ENCODE results near the gene ABCC4. TPM values are rescaled to one million over a fixed set of nuclear protein-coding genes. Genes with fewer than 3 reads are reported as not detected.

Gene ABCC4
- total RNA-seq, 1 donor from 2014 or later, result 13.3 TPM

- no peak for DNase-seq (ENCODE audit: extremely low spot score in 2 of 2)
- Histone ChIP-seq H3K27me3 (no peaks in the 10 kb centered on the region), H3K36me3 (no peaks in the 10 kb centered on the region), H3K4me1 (no peaks in the 10 kb centered on the region), H3K4me3 (no peak overlapping the region), H3K27ac (no peak overlapping the region), H3K9me3 (no peaks in the 10 kb centered on the region)
- no peak for TF ChIP-seq POLR2AphosphoS5 (IDR thresholded peaks at IDR 0.05; ENCODE audit: insufficient read depth in 1 of 2, low read depth in 1 of 2)
- no peak for TF ChIP-seq CTCF (IDR thresholded peaks at IDR 0.05)
- TF ChIP-seq POLR2A (IDR thresholded peaks at IDR 0.05), result no peak
- intact Hi-C loops (cut with DNase I), result no loop called here
Observed at GRCh38 chr13:95254339-95254738, 46.9 kb downstream of the ABCC4 start.

- no peak for DNase-seq (ENCODE audit: extremely low spot score in 2 of 2)
- H3K4me1 ChIP-seq, result no peaks in the 10 kb centered on the region
- H3K36me3 ChIP-seq, result no peaks in the 10 kb centered on the region
- no peak overlapping the region for H3K27ac ChIP-seq
- H3K9me3 ChIP-seq, result no peaks in the 10 kb centered on the region
- intact Hi-C loops (cut with DNase I), result no loop called here
- no peaks in the 10 kb centered on the region for H3K27me3 ChIP-seq
- H3K4me3 ChIP-seq, result no peak overlapping the region
- no peak for TF ChIP-seq POLR2A (IDR thresholded peaks at IDR 0.05)
- no peak for TF ChIP-seq CTCF (IDR thresholded peaks at IDR 0.05)
- TF ChIP-seq POLR2AphosphoS5 (IDR thresholded peaks at IDR 0.05; ENCODE audit: insufficient read depth in 1 of 2, low read depth in 1 of 2), result no peak
Observed at GRCh38 chr13:95253033-95253432, 48.2 kb downstream of the ABCC4 start.

GRCh38 chr13:95251641-95252040, 49.6 kb downstream of the ABCC4 start:
- H3K27me3 ChIP-seq, result no peaks in the 10 kb centered on the region
- H3K4me1 ChIP-seq, result no peaks in the 10 kb centered on the region
- DNase-seq (ENCODE audit: extremely low spot score in 2 of 2), result no peak
- intact Hi-C loops (cut with DNase I), result no loop called here
- H3K27ac ChIP-seq, result no peak overlapping the region
- TF ChIP-seq CTCF (IDR thresholded peaks at IDR 0.05), result no peak
- no peak for TF ChIP-seq POLR2AphosphoS5 (IDR thresholded peaks at IDR 0.05; ENCODE audit: insufficient read depth in 1 of 2, low read depth in 1 of 2)
- no peak for TF ChIP-seq POLR2A (IDR thresholded peaks at IDR 0.05)
- no peak overlapping the region for H3K4me3 ChIP-seq
- no peaks in the 10 kb centered on the region for H3K36me3 ChIP-seq
- H3K9me3 ChIP-seq, result no peaks in the 10 kb centered on the region

GRCh38 chr13:95250961-95251360, 50.3 kb downstream of the ABCC4 start:
- no peaks in the 10 kb centered on the region for H3K4me1 ChIP-seq
- intact Hi-C loops (cut with DNase I), result no loop called here

GRCh38 chr13:95248953-95249352, 52.3 kb downstream of the ABCC4 start:
- intact Hi-C loops (cut with DNase I), result no loop called here
- no peaks in the 10 kb centered on the region for H3K27me3 ChIP-seq
- no peaks in the 10 kb centered on the region for H3K9me3 ChIP-seq
- H3K4me1 ChIP-seq, result no peaks in the 10 kb centered on the region
- H3K36me3 ChIP-seq, result no peaks in the 10 kb centered on the region
- TF ChIP-seq POLR2AphosphoS5 (IDR thresholded peaks at IDR 0.05; ENCODE audit: insufficient read depth in 1 of 2, low read depth in 1 of 2) (no peak), CTCF (IDR thresholded peaks at IDR 0.05) (no peak), POLR2A (IDR thresholded peaks at IDR 0.05) (no peak)
- H3K27ac ChIP-seq, result no peak overlapping the region
- DNase-seq (ENCODE audit: extremely low spot score in 2 of 2), result no peak
- H3K4me3 ChIP-seq, result no peak overlapping the region

More at GRCh38 chr13:95250961-95251360, 50.3 kb downstream of the ABCC4 start:
- Histone ChIP-seq H3K27me3 (no peaks in the 10 kb centered on the region), H3K27ac (no peak overlapping the region), H3K36me3 (no peaks in the 10 kb centered on the region), H3K9me3 (no peaks in the 10 kb centered on the region), H3K4me3 (no peak overlapping the region)
- TF ChIP-seq POLR2AphosphoS5 (IDR thresholded peaks at IDR 0.05; ENCODE audit: insufficient read depth in 1 of 2, low read depth in 1 of 2) (no peak), POLR2A (IDR thresholded peaks at IDR 0.05) (no peak), CTCF (IDR thresholded peaks at IDR 0.05) (no peak)
- DNase-seq (ENCODE audit: extremely low spot score in 2 of 2), result no peak

All from vagina (tissue), 2 donors.